NCI-H187 (cell line): Measurements from ENCODE around the gene PLCL1.

Source experiments
- DNase-seq, 2 experiments: peaks; one replicate each; lab custom pipeline; 2025; lab: John Stamatoyannopoulos, UW

PLCL1 gene

DNA sequence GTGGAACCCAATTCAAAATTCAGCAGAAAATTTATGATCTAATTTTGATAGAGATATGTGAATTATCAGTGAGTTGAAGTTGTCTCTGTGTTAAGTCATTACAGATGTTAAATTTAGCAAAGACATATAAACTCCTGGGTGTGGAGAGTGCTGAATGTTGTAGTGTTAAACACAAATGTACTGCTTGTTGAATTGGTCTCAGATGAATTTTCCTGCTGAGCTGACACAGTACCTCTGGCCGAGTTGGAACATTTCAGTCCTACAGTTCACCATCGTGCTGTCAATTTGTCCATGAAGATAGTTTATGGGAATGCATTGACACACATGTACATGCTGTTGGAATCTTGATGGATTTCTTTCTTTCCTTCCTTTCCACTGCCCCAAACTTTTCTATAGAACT is 255.9 kb downstream of the PLCL1 start:
- no peak for DNase-seq

DNA sequence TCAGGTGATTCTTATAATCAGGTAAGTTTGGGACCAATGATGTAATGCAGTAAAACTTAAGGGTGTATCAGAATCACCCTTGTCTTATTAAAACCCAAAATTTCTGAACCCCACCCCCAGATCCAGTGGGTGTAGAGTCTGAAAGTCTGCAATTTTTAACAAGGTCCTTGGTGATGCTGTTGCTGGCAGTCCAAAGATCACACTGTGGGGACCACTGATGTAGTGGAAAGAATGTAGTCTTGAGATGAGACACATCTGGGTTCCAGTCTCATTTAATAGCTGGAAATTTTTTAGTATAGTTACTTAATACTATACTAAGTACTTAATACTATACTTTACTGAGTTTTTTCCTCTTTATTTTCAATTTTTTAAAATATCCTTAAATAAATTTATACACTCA is 258.4 kb downstream of the PLCL1 start:
- no peak for DNase-seq

DNA sequence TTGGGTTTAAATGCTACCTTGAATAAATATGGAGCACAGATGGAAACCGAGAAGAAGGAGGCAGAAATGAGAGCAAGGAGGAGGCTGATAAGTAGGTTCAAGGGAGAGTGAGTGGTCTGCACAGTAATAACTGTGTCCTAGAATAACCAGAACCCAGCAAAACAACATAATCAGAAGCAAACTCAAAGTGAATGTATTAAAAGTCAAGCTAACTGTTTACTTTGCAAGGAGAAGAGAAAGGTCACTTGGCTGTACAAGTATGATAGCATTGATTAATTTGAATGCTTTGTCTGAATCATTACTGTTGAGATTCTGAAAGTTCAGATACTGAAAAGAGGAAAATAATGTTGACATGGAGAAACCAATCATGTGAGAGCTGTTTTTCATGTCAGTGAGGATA is 258.8 kb downstream of the PLCL1 start:
- no peak for DNase-seq

DNA sequence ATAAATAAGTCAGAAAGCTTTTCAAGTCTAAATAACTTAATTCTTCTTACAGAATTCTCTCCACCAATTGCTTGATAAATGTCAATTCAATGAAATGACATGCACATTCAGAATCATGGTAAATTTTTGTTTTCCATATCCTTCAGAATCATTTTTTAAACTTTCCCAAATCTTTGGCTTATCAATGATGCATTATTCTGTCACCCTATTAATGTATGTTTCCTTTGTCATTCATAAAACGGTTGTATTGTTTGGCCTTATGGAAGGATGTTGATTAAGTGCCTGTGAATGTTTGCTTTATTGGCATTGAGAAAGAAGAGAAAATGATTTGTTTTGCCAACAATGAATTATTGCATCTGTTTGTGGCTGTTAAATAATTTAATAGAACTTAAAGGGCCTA is 260.9 kb downstream of the PLCL1 start:
- no peak for DNase-seq

DNA sequence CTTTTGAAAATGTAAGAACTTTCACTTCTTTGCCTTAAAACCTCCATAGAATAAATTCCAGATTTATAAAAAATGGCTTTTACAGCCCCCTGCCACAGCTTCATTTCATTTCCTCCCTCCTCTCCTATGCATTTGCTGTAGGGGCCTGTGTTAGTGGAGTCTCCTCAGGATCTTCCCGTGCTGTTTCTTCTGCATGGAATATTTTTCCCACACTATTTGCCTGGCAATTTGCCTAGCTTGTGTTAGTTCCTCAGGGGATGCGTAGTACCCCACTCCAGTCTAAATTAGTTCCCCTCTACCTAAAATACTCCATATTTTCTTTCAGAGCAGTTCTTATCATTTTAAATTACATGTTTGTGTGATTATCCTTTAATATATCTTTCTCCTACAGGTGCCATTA is 262.2 kb downstream of the PLCL1 start:
- DNase-seq, result no peak

DNA sequence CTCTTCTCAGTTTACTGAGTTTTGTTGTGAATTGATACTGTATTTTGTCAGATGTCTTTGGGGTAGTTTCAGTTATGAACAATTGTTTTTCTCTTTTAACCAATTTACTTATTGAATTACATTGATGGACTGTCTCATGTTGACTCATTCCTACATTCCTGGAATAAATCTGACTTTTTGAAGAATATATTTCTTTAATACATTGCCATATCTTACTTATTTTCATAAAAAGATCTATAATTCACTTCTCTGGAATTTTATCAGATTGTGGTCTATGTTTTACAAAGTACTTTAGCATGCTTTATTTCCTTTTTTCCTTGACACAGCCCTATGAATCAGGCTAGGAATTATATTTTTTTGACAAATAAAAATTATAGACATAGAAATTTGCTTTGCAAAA is 268.3 kb downstream of the PLCL1 start:
- no peak for DNase-seq

DNA sequence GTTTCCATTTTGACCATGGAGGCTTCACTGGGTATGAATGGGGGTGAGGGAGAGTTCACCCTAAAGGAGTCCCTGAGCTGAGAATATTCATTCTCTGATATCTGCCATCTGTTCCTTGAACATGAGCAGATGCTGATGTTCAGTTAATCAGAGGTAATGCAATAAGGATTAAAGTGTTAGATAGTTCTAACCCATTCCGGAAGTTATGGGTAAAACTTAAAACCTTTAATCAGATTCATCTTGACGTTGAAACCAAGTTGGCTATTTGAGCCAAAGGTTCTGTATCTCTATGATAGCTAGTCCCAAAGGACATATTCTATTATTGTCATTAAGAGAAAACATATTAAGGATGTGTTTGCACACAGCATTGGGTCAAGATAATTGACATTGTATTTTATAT is 268.9 kb downstream of the PLCL1 start:
- no peak for DNase-seq

DNA sequence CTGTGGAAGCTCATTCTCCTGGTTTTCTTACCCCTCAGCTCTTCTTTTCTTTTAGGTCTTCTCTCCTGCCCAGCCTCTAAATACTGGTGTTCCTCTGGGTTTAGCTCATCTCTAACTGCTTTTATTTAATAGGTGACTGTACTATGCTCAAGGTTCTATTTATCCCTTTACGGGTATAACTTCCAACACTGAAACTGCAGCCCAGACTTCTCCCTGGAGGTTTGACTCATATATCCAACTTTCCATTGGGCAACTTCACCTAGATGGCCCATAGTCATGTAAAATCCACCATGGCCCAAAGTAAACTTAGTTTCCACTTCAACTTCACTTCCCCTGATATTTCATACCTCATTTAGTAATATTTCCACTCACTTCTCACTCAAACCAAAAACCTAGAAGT is 273.1 kb downstream of the PLCL1 start:
- DNase-seq, result no peak

DNA sequence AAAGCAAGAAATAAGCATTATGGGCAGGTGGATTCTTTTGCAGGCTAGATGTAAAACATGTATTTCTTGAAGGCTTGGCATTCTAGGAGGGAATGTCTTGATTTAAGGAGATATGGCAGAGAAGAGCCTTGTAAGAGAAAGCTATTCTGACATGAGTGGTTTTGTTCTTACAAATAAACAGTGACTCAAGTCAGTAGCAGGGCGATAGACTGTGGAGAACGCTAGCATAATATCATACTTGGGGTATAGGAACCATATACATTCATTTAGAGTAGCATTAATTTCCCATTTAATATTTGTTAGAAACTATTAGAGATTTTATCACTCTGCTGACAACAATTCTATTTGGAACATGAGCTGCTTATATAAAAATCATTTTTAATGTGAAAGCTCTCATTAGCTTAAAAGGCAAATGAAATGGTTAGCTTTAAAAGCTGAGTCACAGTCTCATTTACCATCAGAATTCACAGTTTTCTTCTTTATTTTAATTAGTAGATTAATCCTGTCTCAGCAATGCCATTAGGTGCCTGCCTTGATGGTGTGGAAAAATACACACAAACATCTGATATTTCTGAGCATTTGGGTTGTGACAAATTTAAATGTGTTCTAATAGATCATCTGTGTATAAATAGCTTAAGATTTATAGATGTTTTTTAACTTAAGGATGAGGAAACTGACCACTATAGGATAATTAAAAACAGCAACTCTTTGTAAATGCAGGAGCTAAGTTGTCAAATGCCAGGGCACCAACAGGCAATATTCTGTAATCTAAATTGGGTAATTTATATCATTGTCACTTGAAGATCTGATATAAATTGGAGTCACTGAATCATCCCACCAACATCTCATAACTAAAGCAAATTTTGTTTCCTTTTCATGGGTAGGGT is 276.7 kb downstream of the PLCL1 start:
- DNase-seq, result no peak

DNA sequence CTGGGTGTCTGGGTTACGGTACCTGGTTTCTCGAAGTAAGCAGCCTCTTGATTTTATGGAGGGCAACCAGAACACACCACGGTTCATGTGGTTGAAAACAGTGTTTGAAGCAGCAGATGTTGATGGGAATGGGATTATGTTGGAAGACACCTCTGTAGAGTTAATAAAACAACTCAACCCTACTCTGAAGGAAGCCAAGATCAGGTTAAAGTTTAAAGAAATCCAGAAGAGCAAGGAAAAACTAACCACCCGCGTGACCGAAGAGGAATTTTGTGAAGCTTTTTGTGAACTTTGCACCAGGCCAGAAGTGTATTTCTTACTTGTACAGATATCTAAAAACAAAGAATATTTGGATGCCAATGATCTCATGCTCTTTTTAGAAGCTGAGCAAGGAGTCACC is 279.8 kb downstream of the PLCL1 start:
- no peak for DNase-seq

DNA sequence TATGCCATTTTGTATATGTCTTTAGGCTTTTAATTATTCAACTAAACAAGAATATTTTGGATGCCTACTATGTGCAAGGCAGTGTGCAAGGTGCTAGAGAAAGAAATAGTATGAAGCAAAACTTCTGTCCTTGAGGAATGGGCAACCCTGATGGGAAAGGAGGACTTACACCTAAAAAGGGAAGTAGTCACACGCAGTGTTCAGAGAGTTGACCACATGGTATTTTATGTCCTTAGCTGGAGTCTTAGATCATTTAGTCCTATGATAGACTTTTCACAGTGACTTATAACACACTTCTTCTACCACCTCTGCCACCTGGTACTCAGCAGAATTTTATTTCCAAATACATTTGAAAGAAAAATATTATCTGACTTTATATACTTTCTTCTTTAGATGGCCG is 291.6 kb downstream of the PLCL1 start:
- no peak for DNase-seq

DNA sequence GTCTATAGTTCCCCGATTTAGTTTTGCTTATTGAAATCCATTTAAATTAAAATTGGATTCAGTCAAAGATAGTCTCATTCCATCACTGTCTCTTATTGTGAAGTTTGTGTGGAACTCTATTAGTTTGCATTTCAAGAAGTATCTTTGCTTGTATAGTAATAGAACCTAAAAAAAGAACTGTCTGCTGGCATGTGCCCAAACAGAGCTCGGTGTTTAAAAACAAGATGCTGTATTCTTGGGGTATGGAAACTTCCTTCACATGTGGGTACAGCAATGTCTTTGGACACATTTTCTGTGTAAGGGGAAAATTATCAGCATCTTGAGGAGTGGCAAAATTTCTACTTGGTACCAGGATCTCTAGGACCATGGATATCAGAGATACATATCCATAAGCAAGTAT is 292.6 kb downstream of the PLCL1 start:
- no peak for DNase-seq

DNA sequence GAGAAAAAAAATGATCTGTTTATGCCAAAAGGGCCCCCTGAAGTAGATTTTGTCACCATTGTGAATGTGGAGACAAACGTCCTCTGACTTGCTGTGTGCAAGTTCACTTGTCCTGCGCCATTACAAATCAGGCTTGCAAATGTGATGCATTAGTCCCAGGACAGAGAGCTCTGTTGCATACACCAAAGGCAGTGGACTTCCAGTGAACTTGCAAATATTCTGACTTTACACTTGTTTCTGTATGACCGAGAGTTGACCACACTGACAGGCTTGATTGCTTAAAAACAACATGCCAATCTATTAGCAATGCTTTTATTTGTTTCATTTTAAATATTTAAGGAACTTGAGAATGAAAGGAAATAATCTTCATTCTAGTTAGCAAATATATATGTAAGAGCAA is 293.2 kb downstream of the PLCL1 start:
- DNase-seq, result no peak

DNA sequence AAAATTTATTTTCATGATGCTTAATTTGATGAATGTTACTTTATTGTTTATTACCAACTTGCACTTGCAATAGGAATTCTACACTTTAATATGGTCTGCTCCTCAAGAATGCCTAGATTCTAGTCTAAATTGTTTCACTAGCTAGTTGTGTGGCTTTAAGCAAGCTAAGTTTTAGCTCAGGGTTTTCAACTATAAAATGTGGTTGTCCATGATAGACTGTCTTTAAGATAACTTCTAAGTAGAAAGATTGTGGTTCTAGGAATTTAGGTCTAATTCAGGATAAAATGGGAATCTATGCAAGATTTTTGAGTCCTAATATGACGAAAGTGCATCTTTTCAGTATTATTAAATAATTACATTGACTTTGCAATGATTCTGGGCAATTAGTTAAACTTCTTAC is 294.0 kb downstream of the PLCL1 start:
- DNase-seq, result no peak

DNA sequence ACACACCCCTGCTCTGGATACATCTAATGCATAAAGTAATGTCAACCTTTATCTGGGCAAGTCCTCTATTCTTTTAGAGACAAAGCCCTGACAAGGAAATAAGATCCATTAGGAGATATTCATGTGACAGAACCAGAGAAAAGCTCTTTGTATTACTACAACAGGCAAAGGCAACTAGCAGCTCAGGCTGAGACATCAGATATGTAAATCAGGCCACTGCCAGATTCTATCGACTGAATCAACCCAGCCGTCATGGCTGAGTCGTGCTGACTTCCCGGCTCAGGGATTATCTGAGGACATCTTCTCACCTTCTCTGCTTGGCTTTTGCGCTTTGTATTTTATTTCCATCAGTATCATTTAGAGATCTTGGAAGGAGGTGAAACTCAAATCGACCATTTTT is 294.5 kb downstream of the PLCL1 start:
- DNase-seq, result no peak

DNA sequence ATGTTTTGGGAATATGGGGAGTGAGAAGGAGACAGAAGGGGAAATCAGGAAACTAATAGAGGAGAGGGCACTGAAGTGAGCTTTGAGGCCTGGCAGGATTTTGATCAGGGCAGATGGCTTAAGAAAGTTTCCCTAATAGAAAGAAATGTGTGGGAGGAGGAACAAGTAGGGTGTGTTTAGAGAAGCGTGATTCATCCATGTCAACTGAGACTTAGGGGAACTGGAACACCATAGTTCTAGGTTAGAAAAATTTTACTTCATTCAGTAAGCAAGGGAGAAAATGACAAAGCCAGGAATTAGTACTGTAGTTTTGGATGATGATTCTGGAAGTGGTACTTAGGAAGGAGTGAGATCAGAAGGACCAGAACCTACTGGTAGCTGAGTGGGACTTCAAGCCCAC is 296.0 kb downstream of the PLCL1 start:
- DNase-seq, result no peak

DNA sequence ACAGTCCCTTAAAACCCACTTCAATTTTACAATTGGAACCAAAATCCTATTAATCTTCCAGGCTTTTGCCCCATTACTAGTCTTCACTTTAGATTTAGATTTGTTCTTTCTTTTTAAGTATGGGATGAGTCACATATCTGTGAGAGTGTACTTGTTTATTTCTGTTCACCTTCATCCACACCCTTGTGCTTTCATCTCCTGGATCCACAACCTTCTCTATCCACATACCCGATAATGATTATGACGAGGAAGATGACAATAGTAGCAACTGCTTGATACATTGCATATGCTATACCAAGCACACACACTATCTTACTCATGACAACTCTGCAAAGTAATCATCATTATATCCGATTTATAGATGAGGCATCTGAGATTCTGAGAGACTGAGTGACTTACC is 297.3 kb downstream of the PLCL1 start:
- no peak for DNase-seq

DNA sequence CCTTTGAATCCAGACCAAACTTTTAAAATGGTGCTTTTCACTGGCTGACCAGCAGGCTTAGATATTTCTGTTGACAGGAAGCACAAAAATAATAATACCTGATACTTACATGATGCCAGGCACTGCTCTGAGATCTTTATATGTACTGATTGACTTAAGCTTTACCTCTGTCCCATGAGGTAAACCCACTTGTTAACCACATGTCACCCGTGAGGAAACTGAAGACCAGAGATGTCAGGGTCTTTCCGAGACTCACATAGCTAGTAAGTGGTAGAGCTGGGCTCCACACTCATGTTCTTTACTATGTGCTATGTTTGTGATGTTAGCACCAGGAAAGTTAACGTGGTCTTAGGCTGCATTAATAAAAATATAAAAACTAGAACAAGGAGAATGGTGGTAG is 297.7 kb downstream of the PLCL1 start:
- DNase-seq, result no peak

DNA sequence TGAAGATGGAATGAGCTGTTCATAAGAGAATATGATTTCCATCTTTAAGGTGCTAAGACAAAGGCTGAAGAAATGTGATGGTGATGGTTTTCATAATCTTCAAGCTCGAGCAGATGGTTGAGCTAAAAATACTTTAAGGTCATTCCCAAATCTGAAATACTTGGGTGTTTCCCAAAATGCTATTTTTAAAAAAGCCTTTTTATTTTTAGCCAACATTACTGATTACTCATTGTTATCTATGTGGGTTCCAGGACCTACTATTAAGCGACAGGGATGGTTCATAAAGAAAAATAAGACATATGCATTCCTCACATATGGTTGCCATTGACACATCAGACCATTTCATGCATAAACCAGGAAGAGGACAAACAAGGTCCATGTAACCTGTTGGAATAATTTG is 298.5 kb downstream of the PLCL1 start:
- DNase-seq, result no peak

DNA sequence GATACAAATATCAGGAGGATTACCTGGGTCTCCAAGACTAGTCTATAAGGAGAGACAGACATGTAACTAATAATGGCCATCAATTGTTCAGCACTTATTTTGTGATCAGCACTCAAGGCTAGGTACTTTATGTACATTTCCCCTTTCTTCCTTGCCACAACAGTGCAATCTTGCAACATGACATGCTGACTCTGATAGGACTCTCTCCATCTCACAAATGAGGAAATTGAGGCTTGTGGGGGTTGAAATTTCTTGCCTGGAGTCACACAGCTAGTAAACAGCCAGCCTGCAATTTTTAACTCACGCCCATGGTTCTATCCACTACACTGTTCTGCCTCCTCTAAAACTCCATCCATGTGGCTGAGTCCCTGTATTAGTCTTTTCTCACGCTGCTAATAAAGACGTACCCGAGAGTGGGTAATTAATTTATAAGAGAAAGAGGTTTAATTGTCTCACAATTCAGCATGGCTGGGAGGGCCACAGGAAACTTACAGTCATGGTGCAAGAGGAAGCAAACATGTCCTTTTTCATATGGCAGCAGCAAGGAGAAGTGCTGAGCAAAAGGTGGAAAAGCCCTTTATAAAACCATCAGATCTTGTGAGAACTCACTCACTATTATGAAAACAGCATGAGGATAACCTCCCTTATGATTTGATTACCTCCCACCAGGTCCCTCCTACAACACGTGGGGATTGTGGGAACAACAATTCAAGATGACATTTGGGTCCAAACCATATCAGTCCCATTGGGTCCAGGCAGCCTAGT is 302.4 kb downstream of the PLCL1 start:
- DNase-seq, result no peak

DNA sequence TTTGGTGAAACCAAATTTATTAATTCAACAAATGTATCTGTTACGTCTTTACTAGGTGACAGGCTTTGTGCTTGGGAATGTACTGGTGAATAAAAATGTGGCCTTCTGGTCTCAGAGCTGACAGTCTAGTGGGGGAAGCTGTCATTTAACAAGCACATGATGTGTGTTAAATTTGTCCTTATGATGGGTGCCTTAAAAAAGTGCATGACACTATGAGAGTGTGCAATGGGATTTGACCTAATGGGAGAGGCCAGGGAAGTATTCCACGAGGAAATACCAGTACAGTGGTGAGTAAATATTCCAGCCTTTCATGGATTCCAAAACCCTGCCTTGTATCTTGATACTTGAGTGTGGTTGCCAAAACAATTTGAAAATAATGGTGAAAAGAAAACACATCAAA is 308.9 kb downstream of the PLCL1 start:
- DNase-seq, result no peak

DNA sequence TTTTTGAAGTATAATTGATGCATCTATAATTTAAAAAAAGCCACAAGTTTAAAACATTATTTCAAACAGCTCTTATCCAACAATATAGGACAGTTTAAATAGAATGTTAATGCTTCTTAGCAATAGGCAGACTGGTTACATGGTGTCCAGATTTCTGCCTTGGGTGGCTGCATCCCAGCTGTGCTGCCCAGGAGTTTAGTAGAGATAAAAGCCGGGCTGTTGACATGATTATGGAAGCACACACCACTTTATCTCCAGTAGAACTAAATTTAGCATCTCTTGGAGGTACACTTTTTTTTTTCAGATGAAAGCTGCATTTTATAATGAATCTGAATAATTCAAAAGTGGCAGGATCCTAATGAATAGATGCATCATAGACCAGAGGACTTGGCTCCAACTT is 309.7 kb downstream of the PLCL1 start:
- no peak for DNase-seq

DNA sequence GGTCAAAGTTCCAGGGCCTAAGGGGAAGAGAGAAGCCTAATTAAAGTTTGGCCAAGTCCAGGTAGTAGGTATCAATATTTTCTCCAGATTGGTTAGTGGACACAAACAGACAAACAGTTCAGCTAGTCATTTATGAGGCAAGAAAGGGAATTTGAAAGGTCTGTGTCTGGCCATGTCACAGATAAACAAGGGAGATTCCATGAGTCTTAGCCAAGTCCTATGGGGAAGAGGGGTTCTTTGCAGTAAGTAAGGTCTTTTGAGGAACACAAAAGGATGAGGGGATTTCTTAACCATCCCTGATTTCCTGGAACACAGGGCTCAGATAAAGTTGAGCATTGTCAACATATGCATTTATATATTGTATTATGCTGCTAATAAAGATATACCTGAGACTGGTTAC is 310.8 kb downstream of the PLCL1 start:
- no peak for DNase-seq

DNA sequence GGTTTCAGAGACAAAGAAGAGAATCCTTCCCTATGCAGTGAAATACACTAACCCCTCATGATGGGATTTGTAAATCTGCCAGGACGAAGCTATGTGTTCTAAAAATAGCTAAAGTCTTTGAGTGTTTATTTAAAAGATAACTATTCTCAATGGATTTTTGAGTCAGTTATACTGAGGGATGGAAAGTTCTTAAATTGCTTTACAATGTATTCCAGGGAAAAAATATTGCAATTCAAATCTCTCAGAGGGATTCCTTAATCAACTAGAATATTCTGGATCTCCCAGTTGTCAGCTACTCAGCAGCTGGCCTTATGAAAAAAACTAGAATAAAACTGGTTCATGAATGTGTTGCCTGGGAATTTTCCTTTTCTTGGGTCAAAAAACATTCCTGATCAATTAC is 312.4 kb downstream of the PLCL1 start:
- DNase-seq, result no peak
